ENCODE measurements around the gene ZNF33A.
A peak's percentile ranks its signal among the peaks of the same experiment; 100 is the strongest.
"Not testable (repeated sequence)": the region's sequence is repeated elsewhere in the genome, so short reads cannot be mapped to it uniquely, and the experiment has no call there.

The ZNF33A gene

GRCh38 chr10:38070501-38070900 is 60.0 kb downstream of the ZNF33A start:
- no peak for DNase-seq
- H3K9ac ChIP-seq (ENCODE audit: low read length), result no peak overlapping the region
- H3K14ac ChIP-seq (ENCODE audit: low read length in 2 of 2), result no peak overlapping the region
- WGBS, result 80% methylated on average over 6 of the region's 8 CpGs
- no peak overlapping the region for H3K27ac ChIP-seq (ENCODE audit: low read length, poor library complexity, severe bottlenecking)
- no peak overlapping the region for H4K91ac ChIP-seq (ENCODE audit: low read length)
- H3K36me3 ChIP-seq (ENCODE audit: control insufficient read depth in 1 of 2, insufficient read depth in 2 of 2, low read depth in 1 of 2, low read length in 2 of 2), result no peaks in the 10 kb centered on the region
- H3K27me3 ChIP-seq (ENCODE audit: control insufficient read depth in 1 of 2, insufficient read depth in 1 of 2, low read length in 2 of 2), result no peaks in the 10 kb centered on the region
- no peak overlapping the region for H2BK15ac ChIP-seq (ENCODE audit: low read depth, poor library complexity, severe bottlenecking)
- H2AFZ ChIP-seq (ENCODE audit: low read depth, low read length), result no peak overlapping the region
- H2BK120ac ChIP-seq (ENCODE audit: low read depth, low read length), result no peak overlapping the region
- no peak overlapping the region for H4K8ac ChIP-seq (ENCODE audit: low read length)
- no peak overlapping the region for H2AK5ac ChIP-seq (ENCODE audit: low read length, severe bottlenecking)
- no peak overlapping the region for H2BK5ac ChIP-seq (ENCODE audit: low read depth, low read length, poor library complexity, severe bottlenecking)
- no peaks in the 10 kb centered on the region for H3K9me3 ChIP-seq (ENCODE audit: control insufficient read depth, low read length)
- peaks cover 2% of the 10 kb centered on the region for H3K4me1 ChIP-seq (ENCODE audit: control insufficient read depth, insufficient read depth, low read depth, low read length)
- H3K4me2 ChIP-seq (ENCODE audit: low read length, poor library complexity, severe bottlenecking), result no peak overlapping the region
- no peak overlapping the region for H3K18ac ChIP-seq (ENCODE audit: low read depth in 1 of 2, low read length in 2 of 2)
- no peak overlapping the region for H3K23ac ChIP-seq (ENCODE audit: low read length in 2 of 2)
- H3K4me3 ChIP-seq (ENCODE audit: insufficient read depth in 1 of 2, low read depth in 1 of 2, low read length in 2 of 2), result no peak overlapping the region
- H3K4ac ChIP-seq (ENCODE audit: low read depth in 1 of 2, low read length in 2 of 2), result no peak overlapping the region
- H2BK12ac ChIP-seq (ENCODE audit: low read length in 2 of 2), result no peak overlapping the region
- no peaks in the 10 kb centered on the region for H3K79me1 ChIP-seq (replicated peaks; ENCODE audit: low read length, poor library complexity, severe bottlenecking)

DNA sequence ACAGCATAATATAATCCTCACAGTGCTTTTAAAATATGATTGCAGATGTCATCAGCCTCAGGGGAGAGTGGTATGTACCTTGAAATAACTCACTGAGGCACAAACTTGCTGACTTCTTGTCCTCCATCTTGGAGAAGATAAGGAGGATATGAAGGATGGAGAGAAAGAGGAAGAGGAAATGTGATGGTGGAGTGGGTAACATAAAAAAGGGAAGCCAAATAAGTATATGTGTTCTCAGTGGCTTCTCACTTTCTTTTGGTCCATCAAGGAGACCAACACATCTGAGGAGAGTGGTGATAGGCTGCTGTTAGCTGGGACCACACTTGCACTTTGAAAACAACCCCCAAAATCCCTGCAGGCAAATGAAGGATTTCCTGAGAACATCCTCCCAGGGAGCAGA is 62.1 kb downstream of the ZNF33A start:
- no peak overlapping the region for H2BK120ac ChIP-seq (ENCODE audit: low read depth, low read length)
- no peak for DNase-seq
- no peak overlapping the region for H3K4me2 ChIP-seq (ENCODE audit: low read length, poor library complexity, severe bottlenecking)
- H2BK15ac ChIP-seq (ENCODE audit: low read depth, poor library complexity, severe bottlenecking), result no peak overlapping the region
- H3K18ac ChIP-seq (ENCODE audit: low read depth in 1 of 2, low read length in 2 of 2), result no peak overlapping the region
- H2BK5ac ChIP-seq (ENCODE audit: low read depth, low read length, poor library complexity, severe bottlenecking), result no peak overlapping the region
- peaks cover 2% of the 10 kb centered on the region for H3K4me1 ChIP-seq (ENCODE audit: control insufficient read depth, insufficient read depth, low read depth, low read length)
- no peak overlapping the region for H3K27ac ChIP-seq (ENCODE audit: low read length, poor library complexity, severe bottlenecking)
- H3K79me1 ChIP-seq (replicated peaks; ENCODE audit: low read length, poor library complexity, severe bottlenecking), result no peaks in the 10 kb centered on the region
- H3K27me3 ChIP-seq (ENCODE audit: control insufficient read depth in 1 of 2, insufficient read depth in 1 of 2, low read length in 2 of 2), result no peaks in the 10 kb centered on the region
- no peak overlapping the region for H3K4me3 ChIP-seq (ENCODE audit: insufficient read depth in 1 of 2, low read depth in 1 of 2, low read length in 2 of 2)
- no peak overlapping the region for H2BK12ac ChIP-seq (ENCODE audit: low read length in 2 of 2)
- H3K4ac ChIP-seq (ENCODE audit: low read depth in 1 of 2, low read length in 2 of 2), result no peak overlapping the region
- no peaks in the 10 kb centered on the region for H3K9me3 ChIP-seq (ENCODE audit: control insufficient read depth, low read length)
- H2AFZ ChIP-seq (ENCODE audit: low read depth, low read length), result no peak overlapping the region
- H2AK5ac ChIP-seq (ENCODE audit: low read length, severe bottlenecking), result no peak overlapping the region
- H4K91ac ChIP-seq (ENCODE audit: low read length), result no peak overlapping the region
- H4K8ac ChIP-seq (ENCODE audit: low read length), result no peak overlapping the region
- no peak overlapping the region for H3K9ac ChIP-seq (ENCODE audit: low read length)
- H3K23ac ChIP-seq (ENCODE audit: low read length in 2 of 2), result no peak overlapping the region
- H3K36me3 ChIP-seq (ENCODE audit: control insufficient read depth in 1 of 2, insufficient read depth in 2 of 2, low read depth in 1 of 2, low read length in 2 of 2), result no peaks in the 10 kb centered on the region
- H3K14ac ChIP-seq (ENCODE audit: low read length in 2 of 2), result no peak overlapping the region

DNA sequence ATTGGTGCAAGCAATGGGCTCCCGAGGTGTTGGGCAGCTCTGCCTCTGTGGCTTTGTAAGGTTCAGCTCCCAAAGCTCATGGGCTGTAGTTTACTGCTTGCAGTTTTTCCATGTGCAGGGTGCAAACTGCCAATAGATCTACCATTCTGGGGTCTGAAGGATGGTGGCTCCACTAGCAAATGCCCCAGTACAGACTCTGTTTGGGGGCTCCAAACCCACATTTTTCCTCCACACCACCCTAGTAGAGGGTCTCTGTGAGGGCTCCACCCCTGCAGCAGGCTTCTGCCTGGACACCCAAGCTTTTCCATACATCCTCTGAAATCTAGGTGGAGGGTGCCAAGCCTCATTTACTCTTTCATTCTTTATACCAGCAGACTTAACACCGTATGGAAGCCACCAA is 66.2 kb downstream of the ZNF33A start:
- no peak overlapping the region for H2AFZ ChIP-seq (ENCODE audit: low read depth, low read length)
- H3K9me3 ChIP-seq (ENCODE audit: control insufficient read depth, low read length), result no peaks in the 10 kb centered on the region
- H4K8ac ChIP-seq (ENCODE audit: low read length), result no peak overlapping the region
- H3K4me3 ChIP-seq (ENCODE audit: insufficient read depth in 1 of 2, low read depth in 1 of 2, low read length in 2 of 2), result no peak overlapping the region
- no peak overlapping the region for H3K4me2 ChIP-seq (ENCODE audit: low read length, poor library complexity, severe bottlenecking)
- no peak overlapping the region for H2AK5ac ChIP-seq (ENCODE audit: low read length, severe bottlenecking)
- H3K14ac ChIP-seq (ENCODE audit: low read length in 2 of 2), result no peak overlapping the region
- no peak overlapping the region for H3K4ac ChIP-seq (ENCODE audit: low read depth in 1 of 2, low read length in 2 of 2)
- no peak overlapping the region for H3K9ac ChIP-seq (ENCODE audit: low read length)
- H3K18ac ChIP-seq (ENCODE audit: low read depth in 1 of 2, low read length in 2 of 2), result no peak overlapping the region
- H3K27ac ChIP-seq (ENCODE audit: low read length, poor library complexity, severe bottlenecking), result no peak overlapping the region
- no peak overlapping the region for H2BK15ac ChIP-seq (ENCODE audit: low read depth, poor library complexity, severe bottlenecking)
- no peaks in the 10 kb centered on the region for H3K4me1 ChIP-seq (ENCODE audit: control insufficient read depth, insufficient read depth, low read depth, low read length)
- no peak overlapping the region for H2BK12ac ChIP-seq (ENCODE audit: low read length in 2 of 2)
- no peaks in the 10 kb centered on the region for H3K27me3 ChIP-seq (ENCODE audit: control insufficient read depth in 1 of 2, insufficient read depth in 1 of 2, low read length in 2 of 2)
- no peak overlapping the region for H2BK120ac ChIP-seq (ENCODE audit: low read depth, low read length)
- H3K23ac ChIP-seq (ENCODE audit: low read length in 2 of 2), result no peak overlapping the region
- no peak for DNase-seq
- no peaks in the 10 kb centered on the region for H3K36me3 ChIP-seq (ENCODE audit: control insufficient read depth in 1 of 2, insufficient read depth in 2 of 2, low read depth in 1 of 2, low read length in 2 of 2)
- H3K79me1 ChIP-seq (replicated peaks; ENCODE audit: low read length, poor library complexity, severe bottlenecking), result no peaks in the 10 kb centered on the region
- H4K91ac ChIP-seq (ENCODE audit: low read length), result no peak overlapping the region
- H2BK5ac ChIP-seq (ENCODE audit: low read depth, low read length, poor library complexity, severe bottlenecking), result no peak overlapping the region
- WGBS, result 42% methylated on average over 2 of the region's 2 CpGs

DNA sequence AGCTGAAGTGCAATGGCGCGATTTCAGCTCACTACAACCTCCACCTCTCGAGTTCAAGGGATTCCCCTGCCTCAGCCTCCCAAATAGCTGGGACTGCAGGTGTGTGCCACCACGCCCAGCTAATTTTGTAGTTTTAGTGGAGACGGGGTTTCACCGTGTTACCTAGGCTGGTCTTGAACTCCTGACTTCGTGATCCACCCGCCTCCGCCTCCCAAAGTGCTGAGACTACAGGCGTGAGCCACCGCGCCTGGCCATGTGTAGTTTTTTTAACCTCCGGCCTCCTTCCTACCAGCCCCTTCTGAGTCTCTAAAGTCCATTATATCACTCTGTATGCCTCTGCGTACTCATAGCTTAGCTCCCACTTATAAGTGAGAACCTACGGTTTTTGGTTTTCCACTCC is 82.8 kb downstream of the ZNF33A start:
- H3K4me2 ChIP-seq (ENCODE audit: low read length, poor library complexity, severe bottlenecking); H3K14ac ChIP-seq (ENCODE audit: low read length in 2 of 2); H3K9me3 ChIP-seq (ENCODE audit: control insufficient read depth, low read length); H2AK5ac ChIP-seq (ENCODE audit: low read length, severe bottlenecking); H3K27ac ChIP-seq (ENCODE audit: low read length, poor library complexity, severe bottlenecking); H3K4ac ChIP-seq (ENCODE audit: low read depth in 1 of 2, low read length in 2 of 2); DNase-seq; H2BK5ac ChIP-seq (ENCODE audit: low read depth, low read length, poor library complexity, severe bottlenecking); H3K79me1 ChIP-seq (replicated peaks; ENCODE audit: low read length, poor library complexity, severe bottlenecking); H2BK15ac ChIP-seq (ENCODE audit: low read depth, poor library complexity, severe bottlenecking); H3K4me1 ChIP-seq (ENCODE audit: control insufficient read depth, insufficient read depth, low read depth, low read length); H4K8ac ChIP-seq (ENCODE audit: low read length); H3K27me3 ChIP-seq (ENCODE audit: control insufficient read depth in 1 of 2, insufficient read depth in 1 of 2, low read length in 2 of 2); H2AFZ ChIP-seq (ENCODE audit: low read depth, low read length); H3K18ac ChIP-seq (ENCODE audit: low read depth in 1 of 2, low read length in 2 of 2); H4K91ac ChIP-seq (ENCODE audit: low read length); H2BK12ac ChIP-seq (ENCODE audit: low read length in 2 of 2); H3K23ac ChIP-seq (ENCODE audit: low read length in 2 of 2); H2BK120ac ChIP-seq (ENCODE audit: low read depth, low read length): not testable (repeated sequence)
- peaks cover 0 to 27% of the 10 kb centered on the region in 2 experiments for H3K36me3 ChIP-seq (ENCODE audit: control insufficient read depth in 1 of 2, insufficient read depth in 2 of 2, low read depth in 1 of 2, low read length in 2 of 2)
- WGBS, result 92% methylated on average over 15 of the region's 15 CpGs
- peak overlapping the region in 1 of 2 experiments; percentile 96 for H3K4me3 ChIP-seq (ENCODE audit: insufficient read depth in 1 of 2, low read depth in 1 of 2, low read length in 2 of 2)
- H3K9ac ChIP-seq (ENCODE audit: low read length), result peak overlapping the region; percentile 96
